Stimulated activated CD4-positive, alpha-beta T cell treated with anti-CD3 and anti-CD28 coated beads, Interleukin-2, amount 100 ng/mL, for 24 hours (primary cell): Measurements from ENCODE around the gene HOXA6.

Source experiments
- DNase-seq, 2 donors: peaks; one replicate each; pipeline ENCODE4 v3.0.0-alpha.2; 2020

HOXA6 gene

GRCh38 chr7:27107391-27108381 is 39.9 kb downstream of the HOXA6 start:
- no peak for DNase-seq

- no peak for DNase-seq
Observed at GRCh38 chr7:27106901-27107240, 40.7 kb downstream of the HOXA6 start.

GRCh38 chr7:27106181-27106900 is 41.2 kb downstream of the HOXA6 start:
- DNase-seq: no peak

GRCh38 chr7:27105301-27106031 is 42.1 kb downstream of the HOXA6 start:
- no peak for DNase-seq

GRCh38 chr7:27104341-27105058 is 43.1 kb downstream of the HOXA6 start:
- DNase-seq: no peak

GRCh38 chr7:27103489-27104226 is 43.9 kb downstream of the HOXA6 start:
- DNase-seq: no peak

GRCh38 chr7:27102581-27103442 is 44.8 kb downstream of the HOXA6 start, which contains the start of gene HOXA2:
Gene HOXA2, minus strand, starts transcription at chr7:27102683. Its CDS starts 183 bp downstream, at chr7:27102500.
- no peak for DNase-seq

GRCh38 chr7:27101957-27102580 is 45.5 kb downstream of the HOXA6 start:
- no peak for DNase-seq

- DNase-seq: no peak
Observed at GRCh38 chr7:27101171-27101956, 46.2 kb downstream of the HOXA6 start.

- no peak for DNase-seq
Observed at GRCh38 chr7:27100694-27101170, 46.8 kb downstream of the HOXA6 start.

GRCh38 chr7:27099453-27100370 is 47.9 kb downstream of the HOXA6 start:
- no peak for DNase-seq

- DNase-seq: no peak
Observed at GRCh38 chr7:27098578-27099451, 48.8 kb downstream of the HOXA6 start.

GRCh38 chr7:27097686-27098577 is 49.6 kb downstream of the HOXA6 start:
- DNase-seq: no peak

- DNase-seq: no peak
Observed at GRCh38 chr7:27096768-27097514, 50.6 kb downstream of the HOXA6 start.
